NCI-H1105 treated with DMSO at 0.1 percent for 48 hours (cell line): ENCODE results near the gene PLEKHA4.

Source experiments
- DNase-seq: peaks from one replicate; lab custom pipeline; 2025; lab: John Stamatoyannopoulos, UW

The PLEKHA4 gene

DNA sequence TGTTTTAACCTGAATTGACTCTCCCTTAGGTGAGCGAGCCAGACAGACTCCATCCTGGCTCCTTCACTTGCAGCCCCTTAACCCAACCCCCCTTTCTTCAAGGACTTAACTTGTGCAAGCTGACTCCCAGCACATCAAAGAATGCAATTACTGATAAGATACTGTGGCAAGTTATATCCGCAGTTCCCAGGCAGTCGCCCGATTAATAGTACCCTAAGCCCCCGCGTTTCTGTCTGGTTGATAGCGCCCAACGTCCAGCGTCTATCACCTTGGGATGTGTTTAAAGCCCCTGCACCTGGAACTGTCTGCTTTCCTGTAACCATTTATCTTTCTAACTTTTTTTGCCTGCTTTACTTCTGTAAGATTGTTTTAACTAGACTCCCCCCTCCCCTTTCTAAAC, 38.3 kb downstream of the PLEKHA4 start:
- no peak for DNase-seq

DNA sequence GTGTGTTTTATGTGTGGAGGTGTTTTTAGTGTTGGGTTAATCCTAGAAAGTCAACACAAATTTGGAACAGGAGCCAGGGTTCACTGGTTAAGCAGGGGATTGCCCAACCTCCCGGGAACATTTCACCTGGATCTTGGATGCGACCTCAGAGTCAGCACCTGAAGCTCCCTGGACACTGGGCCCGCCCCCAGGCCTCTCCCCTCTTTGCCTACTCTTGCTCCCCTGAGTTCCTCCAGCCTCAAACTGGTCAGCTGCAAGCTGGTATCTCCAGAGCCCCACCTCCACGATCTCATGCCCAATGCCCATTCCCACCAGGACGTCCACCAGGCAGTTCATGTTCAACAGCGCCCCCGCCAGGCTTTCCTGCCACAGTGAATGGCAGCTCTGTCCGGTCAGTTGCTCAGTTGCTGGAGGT, 41.8 kb downstream of the PLEKHA4 start:
- DNase-seq: no peak

DNA sequence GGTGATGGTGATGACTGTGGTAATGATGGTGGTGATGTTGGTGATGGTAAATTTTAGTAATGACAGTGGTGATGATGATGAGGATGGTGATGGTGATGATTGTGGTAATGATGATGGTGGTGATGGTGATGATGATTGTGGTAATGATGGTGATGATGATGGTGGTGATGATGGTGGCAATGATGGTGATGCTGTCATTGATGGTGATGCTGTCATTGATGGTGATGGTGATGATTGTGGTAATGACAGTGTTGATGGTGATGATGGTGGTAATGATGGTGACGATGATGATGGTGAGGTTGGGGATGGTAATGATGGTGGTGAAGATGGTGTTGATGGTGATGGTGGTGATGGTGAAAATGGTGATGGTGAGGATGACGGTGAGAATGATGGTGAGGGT, 45.9 kb downstream of the PLEKHA4 start:
- DNase-seq: no peak

DNA sequence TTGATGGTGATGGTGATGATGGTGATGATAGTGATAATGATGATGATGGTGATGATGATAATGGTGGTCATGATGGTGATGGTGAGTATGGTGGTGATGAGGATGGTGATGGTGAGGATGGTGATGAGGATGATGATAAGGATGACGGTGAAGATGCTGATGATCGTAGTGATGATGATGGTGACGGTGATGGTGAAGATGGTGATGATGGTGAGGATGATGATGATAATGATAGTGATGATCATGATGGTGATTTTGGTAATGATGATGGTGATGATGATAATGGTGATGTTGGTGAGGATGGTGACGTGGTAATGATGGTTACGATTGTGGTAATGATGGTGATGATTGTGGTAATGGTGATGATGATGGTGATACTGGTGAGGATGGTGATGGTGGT, 46.8 kb downstream of the PLEKHA4 start:
- DNase-seq: no peak

DNA sequence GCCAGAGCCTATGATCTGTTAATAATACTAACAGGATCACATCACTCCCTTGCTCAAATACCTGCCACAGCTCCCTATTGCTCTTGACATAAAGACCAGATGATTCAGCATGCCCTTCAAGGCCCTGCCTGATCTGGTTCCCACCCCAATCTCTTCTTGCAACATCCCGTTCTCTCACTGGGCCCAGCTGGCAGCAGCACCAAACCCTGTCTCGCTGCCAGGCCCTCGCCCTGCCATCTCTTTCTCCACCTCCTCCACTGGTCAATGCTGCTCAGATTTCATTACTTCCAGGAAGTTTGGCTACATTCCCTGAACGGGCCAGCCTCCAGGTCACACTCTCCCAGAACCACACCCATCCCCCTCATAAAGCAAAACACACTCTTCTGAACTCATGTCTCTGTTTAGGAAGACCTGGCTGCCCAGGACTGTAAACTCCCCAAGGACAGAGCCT, 49.0 kb downstream of the PLEKHA4 start:
- DNase-seq: no peak

DNA sequence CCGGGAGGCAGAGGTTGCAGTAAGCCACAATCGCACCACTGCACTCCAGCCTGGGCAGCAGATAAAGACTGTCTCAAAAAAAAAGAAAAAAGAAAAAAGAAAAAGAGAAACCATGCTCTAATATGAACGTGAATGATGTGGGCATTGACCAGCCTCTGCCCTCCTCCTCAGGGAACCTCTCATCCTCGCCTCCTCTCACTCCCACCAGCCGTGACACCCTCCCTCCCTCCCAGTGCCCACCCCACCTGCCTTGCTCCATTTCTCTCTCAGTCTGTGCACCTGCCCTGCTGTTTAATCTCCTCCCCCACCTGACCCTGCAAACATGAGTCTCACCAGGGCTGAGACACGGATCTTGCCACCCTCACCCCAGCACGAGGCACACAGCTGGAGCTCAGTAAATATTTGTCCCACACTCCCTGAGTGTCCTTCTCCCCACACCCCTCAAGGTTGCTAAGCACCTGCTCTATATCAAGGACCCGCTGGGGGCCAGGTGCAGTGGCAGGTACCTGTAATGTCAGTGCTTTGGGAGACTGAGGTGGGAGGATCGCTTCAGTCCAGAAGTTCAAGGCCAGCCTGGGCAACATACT, 50.1 kb downstream of the PLEKHA4 start:
- DNase-seq: peak; percentile 82

DNA sequence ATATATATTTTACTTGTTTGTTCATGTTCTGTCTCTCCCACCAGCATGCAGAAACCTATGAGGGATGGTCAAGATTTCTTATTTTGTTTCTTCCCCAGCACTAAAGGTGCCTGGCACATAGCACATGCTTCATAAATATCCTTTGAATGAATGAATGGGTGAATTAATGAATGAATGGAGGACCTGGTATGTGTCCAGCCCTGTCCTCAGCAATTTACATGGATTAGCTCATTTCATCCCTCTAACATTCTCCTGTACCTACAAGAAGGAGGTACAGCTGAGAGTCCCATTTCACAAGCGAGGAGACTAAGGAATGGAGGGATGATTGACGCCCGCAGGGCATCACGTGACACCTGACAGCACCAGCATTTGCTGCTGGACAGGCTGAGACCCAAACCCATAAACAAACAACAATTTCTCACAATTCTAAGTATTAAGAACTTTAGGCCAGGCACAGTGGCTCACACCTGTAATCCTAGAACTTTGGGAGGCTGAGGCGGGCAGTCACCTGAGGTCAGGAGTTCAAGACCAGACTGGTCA, 50.8 kb downstream of the PLEKHA4 start:
- DNase-seq: no peak

DNA sequence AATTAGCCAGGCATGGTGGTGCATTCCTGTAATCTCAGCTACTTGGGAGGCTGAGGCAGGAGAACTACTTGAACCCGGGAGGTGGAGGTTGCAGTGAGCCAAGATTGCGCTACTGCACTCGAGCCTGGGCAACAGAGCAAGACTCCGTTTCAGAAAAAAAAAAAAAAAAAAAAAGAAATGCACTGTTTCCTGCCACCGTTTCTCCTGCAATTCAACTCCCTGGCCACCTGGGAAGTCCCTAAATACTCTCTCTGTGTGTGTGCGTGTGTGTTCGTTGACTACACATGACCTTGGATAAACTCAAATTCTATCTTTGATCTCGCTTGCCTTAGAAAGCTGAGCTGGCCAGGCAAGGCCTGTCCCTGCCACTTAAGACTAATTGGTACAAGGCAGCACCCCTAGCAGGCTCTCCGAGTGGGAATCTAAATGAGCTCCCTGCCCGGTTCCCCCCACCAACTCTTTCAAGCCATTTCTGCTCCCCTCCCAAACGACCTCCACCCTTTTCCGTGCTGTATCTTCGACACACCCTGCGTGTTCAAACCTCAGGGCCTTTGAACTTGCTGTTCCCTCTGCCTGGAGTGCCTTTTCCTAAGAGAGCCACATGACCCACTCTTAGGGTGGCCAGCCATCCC, 52.4 kb downstream of the PLEKHA4 start:
- no peak for DNase-seq

DNA sequence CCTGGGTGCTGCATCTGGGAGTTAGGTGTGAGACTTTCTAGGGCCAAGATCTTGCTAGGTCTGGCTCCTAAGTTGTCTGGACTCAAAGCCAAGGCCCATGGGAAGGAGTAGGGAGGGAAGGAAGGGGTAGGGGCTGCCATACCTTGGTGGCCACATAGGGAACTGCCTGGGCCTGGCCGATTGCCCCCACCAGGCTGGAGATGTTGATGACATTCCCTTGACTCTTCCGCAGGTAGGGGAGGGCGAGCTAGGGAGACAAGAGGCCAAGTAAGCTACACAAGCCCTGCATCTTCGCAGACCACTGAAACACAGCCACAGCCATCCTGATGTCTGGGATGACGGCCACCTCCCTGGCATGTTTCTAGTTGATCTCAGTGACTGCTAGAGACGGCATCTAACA, 53.5 kb downstream of the PLEKHA4 start:
- DNase-seq: no peak

DNA sequence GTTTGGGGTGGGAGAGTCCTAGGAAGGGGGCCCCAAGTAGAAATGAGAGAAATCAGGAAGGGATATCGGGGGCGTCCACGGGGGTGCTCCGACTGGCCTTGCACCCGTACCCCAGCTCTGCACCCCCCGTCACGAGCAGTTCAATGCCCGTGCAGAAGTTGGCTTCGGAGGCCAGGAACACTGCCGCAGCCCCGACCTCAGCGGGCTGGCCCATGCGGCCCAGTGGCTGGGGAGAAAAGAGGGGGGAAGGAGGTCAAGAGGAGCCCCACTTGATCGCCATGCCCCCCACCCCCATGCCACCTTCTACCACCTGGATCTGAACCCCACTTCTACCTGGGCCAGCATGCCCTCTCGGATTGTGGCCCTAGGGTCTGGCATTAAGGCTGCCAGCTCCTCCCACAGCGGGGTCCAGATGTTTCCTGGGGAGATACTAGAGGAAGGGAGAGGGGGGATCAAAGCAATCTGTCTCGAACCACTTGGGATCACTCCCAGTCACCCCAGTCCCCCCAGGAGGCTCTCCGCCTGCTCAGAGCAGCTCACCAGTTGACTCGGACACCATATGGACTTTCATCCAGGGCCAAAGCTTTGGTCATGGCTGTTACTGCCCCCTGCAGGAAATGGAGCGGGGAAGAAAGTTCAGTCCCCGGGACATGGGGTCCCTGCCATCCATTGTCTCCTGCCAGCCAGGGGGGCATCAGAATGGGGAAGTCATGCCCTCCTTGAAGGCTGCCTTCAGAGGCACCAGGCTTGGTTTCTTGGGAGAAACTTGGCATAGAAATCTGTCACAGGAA, 55.1 kb downstream of the PLEKHA4 start:
- DNase-seq: no peak

DNA sequence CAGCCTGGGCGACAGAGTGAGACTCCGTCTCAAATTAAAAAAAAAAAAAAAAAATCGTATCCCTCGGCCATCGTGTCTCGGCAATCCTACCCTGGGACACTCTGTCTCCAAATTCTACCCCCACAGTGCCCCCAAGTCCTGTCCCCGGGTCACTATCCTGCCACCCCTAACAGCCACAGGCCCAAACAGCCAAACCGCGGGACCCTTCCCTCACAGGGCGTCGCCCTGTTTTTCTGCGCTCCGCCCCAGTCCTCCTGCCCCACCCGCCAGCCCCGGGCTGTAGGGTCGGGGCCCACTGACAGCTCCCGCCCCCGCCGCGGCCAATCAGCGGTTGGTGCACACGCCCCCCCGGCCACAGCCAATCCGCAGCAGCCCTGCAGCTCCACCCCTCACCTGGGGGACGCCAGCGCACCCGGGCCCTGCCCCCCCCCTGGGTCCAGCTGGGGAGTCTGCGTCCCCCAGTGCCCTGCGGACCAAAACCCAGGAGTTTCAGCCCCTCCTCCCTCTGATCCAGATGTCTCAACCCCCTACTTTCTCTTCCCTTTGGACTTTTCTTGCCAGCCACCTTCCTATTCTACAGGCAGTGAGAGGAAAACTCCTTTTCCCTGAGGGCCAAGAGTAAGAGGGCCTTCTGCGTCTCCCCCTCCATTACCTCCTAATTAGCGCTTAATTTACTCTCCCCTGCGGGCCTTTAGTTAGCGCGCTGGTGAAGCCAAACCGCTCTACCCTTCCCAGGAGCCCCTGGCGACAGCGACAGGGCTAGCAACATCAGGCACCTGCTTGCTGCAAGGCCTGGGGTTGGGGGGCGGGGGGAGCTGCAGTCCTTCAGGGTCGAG, 56.1 kb downstream of the PLEKHA4 start:
- DNase-seq: peak; percentile 91

DNA sequence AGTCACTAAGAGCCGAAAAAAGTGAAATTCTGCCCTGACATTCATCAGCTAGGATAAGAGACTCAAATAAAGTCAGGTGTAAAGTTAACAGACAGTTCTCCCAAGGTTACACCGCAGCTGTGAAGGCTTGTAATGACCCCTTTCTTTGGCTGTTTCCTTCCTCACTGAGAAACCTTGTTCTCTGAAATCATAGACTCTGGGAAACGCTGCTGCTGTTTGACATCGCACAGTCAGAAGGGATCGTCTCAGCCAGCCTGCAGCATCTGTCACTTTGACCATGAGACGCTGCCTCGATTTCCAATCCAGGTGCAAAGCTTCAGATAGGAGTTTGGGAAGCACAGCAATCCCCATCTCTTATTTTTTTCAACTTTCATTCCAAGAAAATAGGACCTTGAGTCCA, 58.3 kb downstream of the PLEKHA4 start:
- no peak for DNase-seq

DNA sequence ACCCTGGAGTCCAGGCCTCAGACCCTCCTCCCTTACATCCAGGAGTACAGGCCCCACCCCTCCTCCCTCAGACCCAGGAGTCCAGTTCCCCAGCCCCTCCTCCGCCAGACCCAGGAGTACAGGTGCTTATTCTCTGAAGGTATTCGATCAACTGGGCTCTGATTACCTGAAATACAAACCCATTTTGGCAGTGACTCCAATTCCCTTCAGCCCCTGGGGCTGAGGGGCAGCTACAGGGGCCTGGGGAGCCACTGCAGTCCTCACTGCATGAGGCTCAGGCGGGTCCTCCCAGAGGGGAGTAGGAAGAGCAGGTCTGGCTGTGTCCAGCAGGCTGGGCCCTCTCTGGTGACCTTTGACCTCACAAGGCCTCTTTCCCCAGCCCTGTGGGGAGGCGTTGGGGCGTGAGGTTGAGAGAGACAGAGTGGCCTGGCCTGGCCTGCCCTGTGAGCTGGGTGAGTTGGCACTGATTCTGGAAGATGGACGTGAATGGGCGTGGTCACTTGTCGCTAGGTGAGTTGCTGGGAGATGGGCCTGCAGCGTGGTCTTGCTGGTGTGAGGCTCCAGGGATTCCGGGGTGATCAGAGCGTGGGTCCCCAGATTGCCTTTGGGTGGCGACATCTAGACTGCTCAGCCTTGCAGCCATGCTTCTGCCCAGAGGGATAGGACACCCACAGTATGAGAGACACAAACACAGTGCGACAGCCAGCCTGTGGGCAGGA, 60.7 kb downstream of the PLEKHA4 start:
- DNase-seq: no peak

DNA sequence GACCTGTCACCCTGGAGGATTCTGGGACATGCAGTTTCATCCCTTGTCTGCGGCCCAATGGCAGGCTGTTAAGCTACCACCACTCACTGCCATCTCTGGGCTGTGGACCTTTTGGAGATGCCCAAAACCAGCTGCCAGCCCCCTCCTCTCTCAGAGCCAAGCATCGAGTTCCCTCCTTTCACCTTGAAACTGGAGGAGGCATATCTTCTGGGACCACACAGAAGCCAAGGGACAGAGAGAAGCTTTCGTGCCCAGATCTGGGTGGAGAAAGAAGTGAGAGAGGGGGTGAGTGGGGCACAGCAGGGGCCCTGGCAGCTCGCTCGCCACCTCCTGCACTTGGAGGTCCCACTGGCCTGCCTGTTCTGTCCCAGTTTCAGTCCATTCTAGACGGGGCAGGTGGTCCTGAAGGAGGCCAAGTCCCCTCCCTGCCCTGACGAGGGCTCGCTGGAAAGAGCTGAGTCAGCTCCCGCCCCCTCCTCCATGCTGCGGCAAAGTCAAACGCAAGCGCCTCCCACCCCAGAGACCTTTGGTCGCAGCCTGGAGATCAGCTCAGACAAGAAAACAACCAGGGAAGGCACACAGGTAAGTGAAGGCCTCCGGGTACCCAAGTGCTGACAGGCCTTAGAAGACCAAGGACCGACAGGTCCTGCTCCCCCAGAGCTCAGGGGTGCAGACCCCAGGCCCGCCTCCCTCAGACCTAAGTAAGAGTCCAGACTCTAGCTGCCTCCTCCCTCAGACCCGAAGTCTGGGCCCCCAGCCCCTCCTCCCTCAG, 61.4 kb downstream of the PLEKHA4 start:
- peak; percentile 5 for DNase-seq

DNA sequence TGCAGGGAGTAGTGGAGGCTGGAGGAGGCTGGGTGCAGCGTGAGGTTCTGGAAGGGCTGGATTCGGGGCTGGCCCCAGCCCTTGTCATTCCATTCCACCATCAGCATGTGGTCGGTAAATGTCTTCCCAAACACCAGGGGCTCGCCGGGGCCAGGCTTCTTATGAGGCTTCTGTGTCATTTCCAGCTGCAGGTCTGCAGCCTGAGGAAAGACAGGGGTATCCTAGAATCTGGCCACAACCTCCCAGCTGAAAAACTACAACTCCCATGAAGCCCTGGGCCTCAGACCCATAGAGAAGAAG, 61.9 kb downstream of the PLEKHA4 start:
- no peak for DNase-seq

DNA sequence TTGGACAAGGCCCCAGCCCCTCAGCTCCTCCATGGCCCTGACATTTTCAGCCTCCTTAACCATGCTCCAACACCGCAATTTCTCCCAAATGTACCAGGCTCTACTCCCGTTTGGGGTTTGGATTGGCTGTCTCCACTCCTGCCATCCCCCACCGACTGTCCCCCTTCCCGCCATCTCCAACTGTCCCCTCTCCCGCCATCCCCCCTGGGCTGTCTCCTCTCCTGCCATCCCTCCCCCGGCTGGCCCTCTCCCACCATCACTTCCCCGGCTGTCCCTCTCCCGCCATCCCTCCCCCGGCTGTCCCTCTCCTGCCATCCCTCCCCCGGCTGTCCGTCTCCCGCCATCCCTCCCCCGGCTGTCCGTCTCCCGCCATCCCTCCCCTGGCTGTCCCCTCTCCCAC, 63.0 kb downstream of the PLEKHA4 start:
- DNase-seq: no peak

DNA sequence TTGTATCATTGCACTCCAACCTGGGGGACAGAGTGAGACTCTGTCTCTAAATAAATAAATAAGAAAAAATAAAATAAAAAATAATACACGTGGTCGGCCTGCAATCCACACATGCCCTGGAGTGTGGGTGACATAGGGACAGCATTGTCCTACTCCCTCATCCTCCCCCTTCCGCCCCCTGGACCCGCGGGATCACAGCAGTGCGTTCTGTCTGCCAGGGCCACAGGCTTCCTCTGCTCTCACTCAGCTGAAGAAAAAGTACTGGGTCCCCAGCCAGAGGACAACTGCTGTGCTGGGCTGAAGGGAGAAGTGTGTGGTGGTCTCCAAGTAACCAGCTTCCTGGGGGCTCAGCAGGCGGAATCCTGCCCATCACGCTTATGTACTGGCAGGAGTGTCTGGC, 63.9 kb downstream of the PLEKHA4 start:
- no peak for DNase-seq

DNA sequence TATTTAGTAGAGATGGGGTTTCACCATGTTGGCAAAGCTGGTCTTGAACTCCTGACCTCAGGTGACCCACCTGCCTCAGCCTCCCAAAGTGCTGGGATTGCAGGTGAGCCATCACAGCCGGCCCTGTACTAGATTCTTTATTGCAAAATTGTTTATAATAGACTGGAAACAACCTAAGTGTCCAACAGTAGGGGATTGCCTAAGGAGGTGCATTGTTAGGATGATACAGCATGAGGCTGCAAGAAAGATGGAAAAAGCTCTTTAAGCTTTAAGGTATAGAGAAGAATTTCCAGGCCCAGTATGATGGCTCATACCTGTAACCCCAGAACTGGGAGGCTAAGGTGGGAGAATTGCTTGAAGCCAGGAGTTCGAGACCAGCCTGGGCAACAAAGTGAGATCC, 65.8 kb downstream of the PLEKHA4 start:
- no peak for DNase-seq

DNA sequence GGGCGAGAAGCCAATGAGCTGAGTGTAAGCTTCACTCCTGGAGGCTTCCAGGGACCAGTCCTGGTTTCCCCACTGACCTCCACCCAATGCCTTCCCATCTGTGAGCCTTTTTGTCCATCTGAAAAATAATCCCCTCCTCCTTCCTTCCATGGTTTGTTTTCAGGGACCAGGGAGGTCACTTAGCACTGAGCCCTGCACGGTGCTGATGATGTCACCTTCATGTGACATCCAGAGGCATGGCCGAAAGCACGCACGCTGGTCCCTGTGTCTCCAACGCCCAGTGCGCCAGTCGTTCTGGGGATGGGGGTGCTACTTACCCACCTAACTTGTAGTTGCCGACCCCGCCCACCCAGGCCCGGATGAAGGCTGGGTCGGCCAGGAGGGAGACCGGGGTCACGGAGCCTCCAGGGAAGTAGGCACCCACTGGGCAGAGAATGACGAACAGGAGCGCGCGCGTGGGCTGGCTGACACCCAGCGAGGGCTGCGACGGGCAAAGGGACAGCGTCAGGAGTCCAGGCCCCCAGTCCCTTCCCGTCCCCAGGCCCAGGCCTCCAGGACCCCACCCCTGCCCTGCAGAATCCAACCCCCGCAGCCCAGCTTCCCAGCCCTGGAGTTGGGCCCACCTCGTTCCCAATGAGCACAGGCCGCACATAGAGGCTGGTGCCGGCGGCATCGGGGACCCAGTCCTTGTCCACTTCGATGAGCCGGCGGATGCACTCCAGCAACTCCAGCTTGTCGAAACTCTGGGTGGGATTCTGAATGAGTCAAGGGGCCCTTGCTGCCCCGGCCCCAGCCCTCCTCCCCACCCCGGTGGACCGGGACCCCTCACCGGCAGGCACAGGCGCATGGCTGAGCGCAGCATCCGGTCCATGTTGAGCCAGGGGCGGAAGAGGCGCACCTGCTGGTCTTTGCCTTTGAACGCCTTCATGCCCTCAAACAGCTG, 68.8 kb downstream of the PLEKHA4 start:
- no peak for DNase-seq

DNA sequence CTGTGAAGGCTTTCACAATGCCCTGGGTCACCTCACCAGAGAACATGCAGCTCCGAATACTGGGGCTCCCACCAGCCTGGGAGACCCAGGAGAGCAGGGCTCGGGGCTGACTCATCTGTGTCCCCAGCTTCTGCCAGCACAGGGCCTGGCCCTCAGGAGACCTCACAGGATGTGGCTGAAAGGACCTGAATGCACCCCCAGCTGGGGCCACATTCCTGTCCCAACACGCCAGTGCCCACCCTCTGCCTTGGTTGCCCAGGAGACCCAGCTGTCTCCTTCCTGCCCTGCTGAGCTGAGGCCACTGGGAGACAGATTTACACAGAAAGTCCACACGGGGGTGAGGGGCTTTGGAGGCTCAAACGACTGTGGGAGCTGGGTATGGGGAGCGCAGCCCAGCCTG, 69.5 kb downstream of the PLEKHA4 start:
- DNase-seq: no peak
